Measurements from ENCODE around the gene RBPMS2. TPM values are rescaled to one million over a fixed set of nuclear protein-coding genes. Genes with fewer than 3 reads are reported as not detected.

RBPMS2 gene
- total RNA-seq, 2 experiments from 2014 or later, result not detected

DNA sequence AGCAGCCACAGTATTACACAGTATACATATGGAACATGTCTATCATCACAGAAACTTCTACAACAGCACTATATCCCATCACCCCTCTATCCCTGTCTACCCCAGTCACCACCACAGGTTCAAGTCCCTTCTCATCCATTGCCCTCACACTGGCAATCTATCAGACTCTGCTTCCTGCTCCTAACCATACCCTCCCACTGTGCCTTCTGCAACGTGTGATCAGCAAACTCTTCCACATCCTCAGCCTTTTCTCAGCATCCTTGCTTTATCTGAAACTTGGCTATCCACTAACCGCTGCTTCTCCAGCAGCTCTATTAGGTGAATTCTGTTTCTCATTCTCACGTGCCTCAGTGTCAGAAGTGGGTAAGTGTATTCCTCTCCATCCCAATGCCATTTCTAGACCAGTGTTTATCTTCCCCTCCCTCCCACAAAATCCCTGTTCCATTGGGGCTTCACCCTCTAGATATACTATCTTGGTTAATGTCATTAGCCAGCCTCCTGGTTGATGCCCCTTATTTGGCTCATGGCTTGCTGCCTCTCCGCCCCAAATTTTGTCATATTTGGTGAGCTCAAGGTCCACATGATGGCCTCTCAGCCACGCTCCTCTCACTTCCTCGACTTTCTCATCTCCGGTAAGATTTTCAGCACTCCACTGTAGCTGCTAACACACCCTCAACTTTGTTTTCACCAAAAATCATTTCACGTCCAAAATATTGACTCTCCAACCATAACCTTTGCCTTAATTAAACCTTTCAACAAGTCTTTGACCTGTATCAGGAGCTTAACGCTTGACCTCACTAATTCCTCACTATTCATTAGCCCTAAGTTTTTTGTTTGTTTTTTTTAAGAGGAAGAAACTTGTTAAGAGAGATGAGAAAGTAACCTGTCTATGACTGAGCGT is 69.1 kb downstream of the RBPMS2 start:
- Mint-ChIP-seq H3K4me1 (ENCODE audit: low read depth) (peaks cover 26% of the 10 kb centered on the region), H3K9me3 (no peaks in the 10 kb centered on the region), H3K27ac (no peak overlapping the region), H3K4me3 (peak overlapping the region; percentile 31), H3K36me3 (ENCODE audit: low read depth) (peaks cover 7% of the 10 kb centered on the region), H3K27me3 (no peaks in the 10 kb centered on the region)
- intact Hi-C loops (cut with DNase I, micrococcal nuclease), result no loop called here
- POLR2A ChIA-PET, result no interaction called here
- no peaks in the 10 kb centered on the region for H3K9me3 ChIP-seq (ENCODE audit: control insufficient read depth in 1 of 2, insufficient read depth in 1 of 2, low read length in 2 of 2)
- no peak for DNase-seq
- H3K27ac ChIP-seq (ENCODE audit: low read depth in 1 of 2, low read length in 2 of 2), result no peak overlapping the region
- TF ChIP-seq, protein P1, sequence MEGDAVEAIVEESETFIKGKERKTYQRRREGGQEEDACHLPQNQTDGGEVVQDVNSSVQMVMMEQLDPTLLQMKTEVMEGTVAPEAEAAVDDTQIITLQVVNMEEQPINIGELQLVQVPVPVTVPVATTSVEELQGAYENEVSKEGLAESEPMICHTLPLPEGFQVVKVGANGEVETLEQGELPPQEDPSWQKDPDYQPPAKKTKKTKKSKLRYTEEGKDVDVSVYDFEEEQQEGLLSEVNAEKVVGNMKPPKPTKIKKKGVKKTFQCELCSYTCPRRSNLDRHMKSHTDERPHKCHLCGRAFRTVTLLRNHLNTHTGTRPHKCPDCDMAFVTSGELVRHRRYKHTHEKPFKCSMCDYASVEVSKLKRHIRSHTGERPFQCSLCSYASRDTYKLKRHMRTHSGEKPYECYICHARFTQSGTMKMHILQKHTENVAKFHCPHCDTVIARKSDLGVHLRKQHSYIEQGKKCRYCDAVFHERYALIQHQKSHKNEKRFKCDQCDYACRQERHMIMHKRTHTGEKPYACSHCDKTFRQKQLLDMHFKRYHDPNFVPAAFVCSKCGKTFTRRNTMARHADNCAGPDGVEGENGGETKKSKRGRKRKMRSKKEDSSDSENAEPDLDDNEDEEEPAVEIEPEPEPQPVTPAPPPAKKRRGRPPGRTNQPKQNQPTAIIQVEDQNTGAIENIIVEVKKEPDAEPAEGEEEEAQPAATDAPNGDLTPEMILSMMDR (IDR thresholded peaks at IDR 0.05), result no peak
- peaks cover 23% of the 10 kb centered on the region for H3K4me1 ChIP-seq (ENCODE audit: insufficient read depth, low read length)
- CTCF ChIA-PET, result interaction anchor here (0.8 to 0.9 kb wide), 2 partner anchors 22 to 25 kb away, joined by 3 to 4 read pairs; no protein-coding TSS in a partner anchor
- H3K36me3 ChIP-seq (ENCODE audit: insufficient read depth, low read length), result no peaks in the 10 kb centered on the region
- no peak overlapping the region for H3K4me3 ChIP-seq (ENCODE audit: low read length)
- no peak for ATAC-seq (ENCODE audit: poor library complexity)
- no peaks in the 10 kb centered on the region for H3K27me3 ChIP-seq (ENCODE audit: control insufficient read depth in 1 of 2, insufficient read depth in 2 of 2, low read length in 2 of 2)

GRCh38 chr15:64705006-64705405 is 70.4 kb downstream of the RBPMS2 start:
- Histone ChIP-seq H3K27me3 (ENCODE audit: control insufficient read depth in 1 of 2, insufficient read depth in 2 of 2, low read length in 2 of 2) (no peaks in the 10 kb centered on the region), H3K4me3 (ENCODE audit: low read length) (no peak overlapping the region), H3K9me3 (ENCODE audit: control insufficient read depth in 1 of 2, insufficient read depth in 1 of 2, low read length in 2 of 2) (no peaks in the 10 kb centered on the region), H3K4me1 (ENCODE audit: insufficient read depth, low read length) (peaks cover 35% of the 10 kb centered on the region), H3K36me3 (ENCODE audit: insufficient read depth, low read length) (no peaks in the 10 kb centered on the region), H3K27ac (ENCODE audit: low read depth in 1 of 2, low read length in 2 of 2) (no peak overlapping the region)
- CTCF ChIA-PET, result interaction anchor here (0.9 to 1.3 kb wide), 3 partner anchors 23 to 200 kb away, joined by 3 to 5 read pairs (median 3); no protein-coding TSS in a partner anchor
- Mint-ChIP-seq H3K4me3 (peak overlapping the region; percentile 31), H3K9me3 (no peaks in the 10 kb centered on the region), H3K27ac (no peak overlapping the region), H3K27me3 (no peaks in the 10 kb centered on the region), H3K4me1 (ENCODE audit: low read depth) (peaks cover 38% of the 10 kb centered on the region), H3K36me3 (ENCODE audit: low read depth) (peaks cover 7% of the 10 kb centered on the region)
- no peak for ATAC-seq (ENCODE audit: poor library complexity)
- POLR2A ChIA-PET, result interaction anchor here (0.6 to 2.4 kb wide), 3 partner anchors 12 to 349 kb away, joined by 3 to 11 read pairs (median 3); no protein-coding TSS in a partner anchor
- no peak for DNase-seq
- TF ChIP-seq, protein P1 (IDR thresholded peaks at IDR 0.05), result no peak
- intact Hi-C loops (cut with DNase I, micrococcal nuclease), result no loop called here

GRCh38 chr15:64703632-64703959 is 71.8 kb downstream of the RBPMS2 start:
- Mint-ChIP-seq H3K27ac (peak overlapping the region; percentile 62), H3K36me3 (ENCODE audit: low read depth) (peaks cover 11% of the 10 kb centered on the region), H3K4me3 (peak overlapping the region; percentile 85), H3K4me1 (ENCODE audit: low read depth) (peaks cover 52% of the 10 kb centered on the region), H3K9me3 (no peaks in the 10 kb centered on the region), H3K27me3 (no peaks in the 10 kb centered on the region)
- ChIA-PET CTCF (no interaction called here), POLR2A (interaction anchor here (1.0 to 2.4 kb wide), 3 partner anchors 13 to 191 kb away, joined by 3 to 11 read pairs (median 4); no protein-coding TSS in a partner anchor)
- DNase-seq (no peak), ATAC-seq (ENCODE audit: poor library complexity) (peak; percentile 4)
- TF ChIP-seq, protein P1 (IDR thresholded peaks at IDR 0.05), result no peak
- Histone ChIP-seq H3K27ac (ENCODE audit: low read depth in 1 of 2, low read length in 2 of 2) (peak overlapping the region; percentile 60 to 75), H3K9me3 (ENCODE audit: control insufficient read depth in 1 of 2, insufficient read depth in 1 of 2, low read length in 2 of 2) (no peaks in the 10 kb centered on the region), H3K4me3 (ENCODE audit: low read length) (peak overlapping the region; percentile 91), H3K36me3 (ENCODE audit: insufficient read depth, low read length) (no peaks in the 10 kb centered on the region), H3K4me1 (ENCODE audit: insufficient read depth, low read length) (peaks cover 50% of the 10 kb centered on the region), H3K27me3 (ENCODE audit: control insufficient read depth in 1 of 2, insufficient read depth in 2 of 2, low read length in 2 of 2) (no peaks in the 10 kb centered on the region)
- intact Hi-C loops (cut with DNase I, micrococcal nuclease), result loop anchor here in 1 of 2 experiments (5.0 kb wide), 2 partner anchors 541 to 584 kb away; partner anchors contain the start of genes PARP16 and PPIB
